ENCODE measurements around the gene ASB3.
"Not testable (repeated sequence)": the region's sequence is repeated elsewhere in the genome, so short reads cannot be mapped to it uniquely, and the experiment has no call there.

ASB3 gene, protein sequence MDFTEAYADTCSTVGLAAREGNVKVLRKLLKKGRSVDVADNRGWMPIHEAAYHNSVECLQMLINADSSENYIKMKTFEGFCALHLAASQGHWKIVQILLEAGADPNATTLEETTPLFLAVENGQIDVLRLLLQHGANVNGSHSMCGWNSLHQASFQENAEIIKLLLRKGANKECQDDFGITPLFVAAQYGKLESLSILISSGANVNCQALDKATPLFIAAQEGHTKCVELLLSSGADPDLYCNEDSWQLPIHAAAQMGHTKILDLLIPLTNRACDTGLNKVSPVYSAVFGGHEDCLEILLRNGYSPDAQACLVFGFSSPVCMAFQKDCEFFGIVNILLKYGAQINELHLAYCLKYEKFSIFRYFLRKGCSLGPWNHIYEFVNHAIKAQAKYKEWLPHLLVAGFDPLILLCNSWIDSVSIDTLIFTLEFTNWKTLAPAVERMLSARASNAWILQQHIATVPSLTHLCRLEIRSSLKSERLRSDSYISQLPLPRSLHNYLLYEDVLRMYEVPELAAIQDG

GRCh38 chr2:53786705-53787613, at the start of gene ASB3, which contains the start of gene ERLEC1:
ASB3 (minus strand) TSS chr2:53786953; CDS start chr2:53765572, 21,381 bp downstream.
ERLEC1 (plus strand) TSS chr2:53787044; CDS start chr2:53787211, 167 bp downstream.
- DNase-seq (ENCODE audit: low spot score): peak; percentile 85

DNA sequence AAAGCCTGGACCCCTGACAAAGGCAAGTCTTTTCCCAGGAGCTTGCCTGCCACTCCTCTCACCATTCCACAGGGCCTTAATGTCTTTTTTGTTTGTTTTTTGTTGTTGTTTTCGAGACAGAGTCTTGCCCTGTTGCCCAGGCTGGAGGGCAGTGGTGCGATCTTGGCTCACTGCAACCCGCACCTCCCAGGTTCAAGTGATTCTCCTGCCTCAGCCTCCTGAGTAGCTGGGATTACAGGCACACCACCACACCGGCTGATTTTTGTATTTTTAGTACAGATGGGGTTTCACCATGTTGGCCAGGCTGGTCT, 43.2 kb upstream of the ASB3 start:
- DNase-seq (ENCODE audit: low spot score): not testable (repeated sequence)

- DNase-seq (ENCODE audit: low spot score): no peak
Measured at GRCh38 chr2:53829273-53829979, 42.7 kb upstream of the ASB3 start.

DNA sequence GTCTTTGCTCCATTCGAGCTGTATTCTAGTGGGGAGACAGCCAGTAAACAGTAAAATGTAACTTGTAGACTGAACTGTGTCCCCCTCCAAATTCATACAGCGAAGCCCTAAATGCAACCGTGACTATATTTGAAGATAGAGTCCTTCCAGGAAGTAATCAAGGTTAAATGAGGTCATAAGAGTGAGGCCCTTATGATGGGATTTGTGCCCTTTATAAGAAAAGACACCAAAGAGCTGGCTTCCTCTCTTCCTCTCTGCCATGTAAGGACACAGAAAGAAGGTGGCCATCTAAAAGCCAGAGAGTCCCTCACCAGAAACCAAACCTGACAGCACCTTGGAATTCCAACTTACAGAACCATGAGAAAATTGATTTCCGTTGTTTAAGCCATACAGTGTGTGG, 41.6 kb upstream of the ASB3 start:
- DNase-seq (ENCODE audit: low spot score): no peak

GRCh38 chr2:53827398-53828175, 40.8 kb upstream of the ASB3 start:
- DNase-seq (ENCODE audit: low spot score): no peak

DNA sequence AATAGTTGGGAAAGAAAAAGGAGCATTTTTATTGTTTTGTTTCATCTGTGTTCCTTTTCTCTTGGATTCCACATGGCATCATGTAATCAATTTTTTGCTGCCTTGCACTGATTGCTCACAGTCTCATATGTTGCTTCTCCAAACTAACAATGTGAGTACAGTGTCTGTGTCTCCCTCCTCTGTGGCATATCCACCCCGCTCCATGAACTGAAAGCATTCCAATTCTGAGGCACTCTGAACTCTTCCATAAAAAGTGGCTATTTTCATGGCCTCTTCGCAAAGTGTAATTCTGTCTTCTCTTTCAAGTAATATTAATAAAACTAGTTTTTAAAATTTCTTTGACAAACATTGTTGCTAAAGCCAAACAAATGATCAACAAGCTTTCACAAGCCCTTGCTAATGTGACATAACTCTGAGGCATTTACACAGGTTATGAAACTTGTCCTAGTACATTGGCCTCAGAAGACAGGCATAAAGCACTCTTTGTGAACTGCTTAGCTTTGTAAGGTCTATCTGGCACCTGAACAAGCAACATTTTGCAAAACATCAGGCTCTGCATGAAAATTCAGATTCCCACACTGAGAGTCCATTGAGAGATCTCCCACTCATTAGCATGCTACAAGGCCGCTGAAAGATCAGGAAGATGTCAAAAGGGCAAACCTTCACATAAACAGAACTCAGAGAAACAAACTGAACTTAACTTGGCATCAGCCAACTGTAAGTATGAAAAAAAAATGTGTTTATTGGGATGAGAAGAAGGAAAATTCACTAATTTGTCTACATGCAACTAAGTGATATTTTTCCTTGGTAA, 40.0 kb upstream of the ASB3 start:
- peak; percentile 14 for DNase-seq (ENCODE audit: low spot score)

DNA sequence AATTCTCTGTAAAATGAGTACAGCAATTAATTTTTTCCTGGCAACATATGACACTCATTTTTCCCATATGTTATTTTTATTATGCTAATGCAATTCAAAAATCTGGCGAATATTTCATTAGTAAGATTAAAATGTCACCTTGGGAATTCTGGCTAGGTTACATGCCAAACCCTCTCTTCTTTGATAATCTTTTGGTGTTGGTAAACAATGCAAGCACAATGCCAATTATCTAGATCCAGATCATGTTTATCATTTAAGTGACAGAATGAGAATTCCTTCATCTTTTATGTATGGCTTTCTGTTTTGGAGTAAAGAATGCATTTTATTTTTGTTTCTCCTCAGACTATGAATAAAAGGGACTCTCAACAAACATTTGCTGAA, 39.3 kb upstream of the ASB3 start:
- DNase-seq (ENCODE audit: low spot score): no peak

GRCh38 chr2:53823639-53824038, 36.9 kb upstream of the ASB3 start:
- not testable (repeated sequence) for DNase-seq (ENCODE audit: low spot score)

DNA sequence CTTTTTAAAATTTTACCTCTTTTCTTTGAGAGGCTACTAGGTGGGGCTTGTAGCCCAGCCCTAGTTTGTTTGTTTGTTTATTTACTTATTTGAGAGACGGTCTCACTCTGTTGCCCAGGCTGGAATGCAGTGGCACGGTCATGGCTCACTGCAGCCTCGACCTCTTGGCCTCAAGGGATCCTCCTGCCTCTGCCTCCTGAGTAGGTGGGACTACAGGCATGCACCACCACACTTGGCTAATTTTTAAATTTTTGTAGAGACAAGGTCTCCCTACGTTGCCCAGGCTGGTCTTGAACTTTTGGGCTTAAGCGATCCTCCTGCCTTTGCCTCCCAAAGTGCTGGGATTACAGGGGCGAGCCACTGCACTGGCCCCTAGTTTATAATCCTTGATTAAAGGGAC, 35.1 kb upstream of the ASB3 start:
- DNase-seq (ENCODE audit: low spot score): no peak

GRCh38 chr2:53820711-53821110, 34.0 kb upstream of the ASB3 start:
- no peak for DNase-seq (ENCODE audit: low spot score)

GRCh38 chr2:53820048-53820447, 33.3 kb upstream of the ASB3 start:
- DNase-seq (ENCODE audit: low spot score): no peak

GRCh38 chr2:53819634-53820033, 32.9 kb upstream of the ASB3 start:
- no peak for DNase-seq (ENCODE audit: low spot score)

DNA sequence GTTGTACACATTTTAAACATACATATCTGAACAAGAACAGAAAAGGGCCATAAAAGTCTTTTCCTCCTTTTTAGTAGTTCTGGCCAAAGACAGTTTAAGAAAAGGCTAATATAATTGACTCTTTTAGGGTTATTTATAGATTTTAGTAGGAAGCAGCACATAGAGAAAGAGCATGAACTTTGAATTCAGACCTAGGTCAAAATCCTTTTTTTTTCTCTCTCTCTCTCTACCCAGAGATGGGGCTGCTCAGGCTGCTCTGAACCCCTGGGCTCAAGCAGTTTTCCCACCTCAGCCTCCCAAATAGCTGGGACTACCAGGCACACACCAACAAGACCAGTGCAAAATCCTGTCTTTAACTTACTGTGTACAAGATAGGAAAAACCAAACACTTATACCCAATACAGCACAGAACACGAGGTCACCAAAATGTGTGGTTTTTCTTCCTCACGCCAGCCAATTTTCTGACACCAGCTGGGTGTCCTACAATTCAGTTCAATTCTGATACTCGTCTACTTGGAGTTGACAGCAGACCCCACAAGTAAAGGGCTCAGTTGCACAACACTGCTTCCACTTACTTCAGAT, 32.2 kb upstream of the ASB3 start:
- no peak for DNase-seq (ENCODE audit: low spot score)

- DNase-seq (ENCODE audit: low spot score): no peak
Measured at GRCh38 chr2:53813151-53813550, 26.4 kb upstream of the ASB3 start.

DNA sequence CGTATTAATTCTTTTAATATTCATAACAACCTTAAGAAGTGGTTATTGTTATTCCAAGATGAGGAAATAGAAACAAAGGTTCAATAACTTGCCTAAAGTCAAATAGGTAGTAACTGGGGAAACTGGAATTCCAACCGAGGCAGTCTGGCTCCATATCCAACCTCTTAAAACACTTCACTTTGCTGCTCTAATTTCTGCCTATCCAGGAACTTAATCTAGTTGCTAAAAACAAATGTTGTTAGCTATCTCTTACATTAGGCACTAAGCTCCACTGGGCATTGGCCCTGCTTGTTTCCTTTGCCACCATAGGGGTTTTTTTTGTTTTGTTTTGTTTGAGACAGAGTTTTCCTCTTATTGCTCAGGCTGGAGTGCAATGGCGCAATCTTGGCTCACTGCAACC, 24.8 kb upstream of the ASB3 start:
- DNase-seq (ENCODE audit: low spot score): no peak

- DNase-seq (ENCODE audit: low spot score): no peak
Measured at GRCh38 chr2:53802617-53803151, 15.9 kb upstream of the ASB3 start.

DNA sequence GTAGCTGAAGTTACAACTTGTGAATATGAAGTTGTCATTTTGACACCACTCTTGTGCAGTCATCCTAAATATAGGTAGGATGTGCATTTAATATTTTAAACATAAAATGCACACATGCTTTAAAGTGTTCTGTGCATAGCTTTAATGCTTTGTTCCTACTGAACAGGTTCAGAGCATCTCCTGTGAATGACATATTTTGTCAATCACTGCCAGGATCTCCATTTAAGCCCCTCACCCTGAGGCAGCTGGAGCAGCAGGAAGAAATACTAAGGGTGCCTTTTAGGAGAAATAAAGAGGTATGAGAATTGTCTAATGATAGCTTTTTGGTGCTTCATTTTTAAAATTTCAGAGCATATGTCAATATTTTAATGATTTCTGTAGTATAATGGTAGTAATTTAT, 14.8 kb upstream of the ASB3 start:
- DNase-seq (ENCODE audit: low spot score): no peak

DNA sequence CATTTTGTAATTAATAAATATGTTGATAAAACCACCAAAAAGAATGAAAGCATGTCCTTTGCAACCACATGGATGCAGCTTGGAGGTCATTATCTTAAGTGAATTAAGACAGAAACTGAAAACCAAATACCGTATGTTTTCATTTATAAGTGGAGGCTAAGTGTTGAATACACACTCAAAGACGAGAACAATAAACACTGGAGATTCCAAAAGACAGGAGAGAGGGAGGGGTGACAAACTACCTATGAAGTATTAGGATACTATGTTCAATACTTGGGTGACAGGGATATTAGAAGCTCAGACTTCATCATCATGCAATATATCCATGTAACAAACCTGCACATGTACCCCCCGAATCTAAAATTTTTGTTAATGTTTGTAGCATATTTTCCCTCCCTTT, 7.1 kb upstream of the ASB3 start:
- no peak for DNase-seq (ENCODE audit: low spot score)

DNA sequence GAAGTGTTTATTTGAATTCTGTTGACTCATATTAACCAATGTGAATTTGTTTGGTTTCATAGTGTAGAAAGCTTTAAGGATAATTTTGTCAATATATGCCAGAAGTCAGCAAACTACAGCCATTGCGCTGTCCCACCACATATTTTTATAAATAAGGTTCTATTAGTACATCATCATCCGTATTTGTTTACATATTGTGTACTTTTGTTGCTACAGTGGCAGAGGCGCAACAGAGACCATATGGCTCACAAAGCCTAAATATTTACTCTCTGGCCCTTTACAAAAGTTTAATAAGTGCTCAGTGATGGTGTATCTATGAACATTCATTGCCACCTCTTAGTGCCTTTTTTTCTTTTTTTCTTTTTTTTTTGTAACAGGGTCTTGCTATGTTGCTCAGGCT, 6.5 kb upstream of the ASB3 start:
- no peak for DNase-seq (ENCODE audit: low spot score)
